GM12872 (cell line): Measurements from ENCODE around the gene SH3RF3.

Experiments used
- CTCF ChIP-seq: IDR thresholded peaks from 3 replicates; pipeline ENCODE4 v1.5.1; 2011; ENCODE audit warnings: low read depth, mild to moderate bottlenecking, low read length, moderate library complexity; ENCODE audit not compliant: insufficient read depth

The SH3RF3 gene

GRCh38 chr2:109494351-109494750, 365.3 kb downstream of the SH3RF3 start:
- TF ChIP-seq CTCF: no peak

- TF ChIP-seq CTCF: no peak
Observed at GRCh38 chr2:109497463-109497862, 368.5 kb downstream of the SH3RF3 start.

- TF ChIP-seq CTCF: no peak
Observed at GRCh38 chr2:109497911-109498870, 369.2 kb downstream of the SH3RF3 start.

GRCh38 chr2:109498906-109499305, 369.9 kb downstream of the SH3RF3 start:
- TF ChIP-seq CTCF: no peak

GRCh38 chr2:109499566-109499965, 370.6 kb downstream of the SH3RF3 start:
- TF ChIP-seq CTCF: no peak

- TF ChIP-seq CTCF: no peak
Observed at GRCh38 chr2:109500910-109501309, 371.9 kb downstream of the SH3RF3 start.

- no peak for TF ChIP-seq CTCF
Observed at GRCh38 chr2:109501461-109501860, 372.5 kb downstream of the SH3RF3 start.
